Upper lobe of right lung (tissue), 1 donor: ENCODE data around the gene ATP2C2. TPM values are rescaled to one million over a fixed set of nuclear protein-coding genes. Genes with fewer than 3 reads are reported as not detected.

ENCODE experiments used
- ATAC-seq: fragments of 200-7000 bp; cut with Tn5 transposase; one replicate; pipeline ENCODE4 v1.9.1; 2020; ENCODE audit warnings: mild to moderate bottlenecking, moderate library complexity
- DNase-seq: peaks from one replicate; pipeline ENCODE4 v3.0.0-alpha.2; 2020
- H3K27ac ChIP-seq: fragments of 200-600 bp; one replicate; pipeline ENCODE4 v1.8.0; 2022
- H3K27me3 ChIP-seq: fragments of 200-600 bp; one replicate; pipeline ENCODE4 v1.8.0; 2022; ENCODE audit warnings: mild to moderate bottlenecking
- H3K36me3 ChIP-seq: fragments of 200-600 bp; one replicate; pipeline ENCODE4 v1.8.0; 2022
- H3K4me1 ChIP-seq: fragments of 200-600 bp; one replicate; pipeline ENCODE4 v1.8.0; 2022
- H3K4me3 ChIP-seq: fragments of 200-600 bp; one replicate; pipeline ENCODE4 v1.8.0; 2022; ENCODE audit warnings: mild to moderate bottlenecking
- H3K9me3 ChIP-seq: fragments of 200-600 bp; one replicate; pipeline ENCODE4 v1.8.0; 2022
- CTCF ChIP-seq: fragments of 200-600 bp; IDR thresholded peaks from one replicate; pipeline ENCODE4 v1.8.0; 2022; ENCODE audit warnings: antibody characterized with exemption
- intact Hi-C: fragments of 100-400 bp; cut with DNase I; formaldehyde crosslinking; loops from one replicate; pipeline ENCODE4 v1.11.0; 2022
- total RNA-seq: library from RNA; stranded (reverse); fragmentation: NEBNext Ultra II Directional; extraction: Animal tissue kit (Norgen Biotek cat#: 25700); gene quantifications from one replicate; pipeline ENCODE4 v1.2.1, GENCODE V29; 2021
- donor health status: DM: no; HTN: yes; CAD: no; lungs with severe emphysema.

The ATP2C2 gene
- total RNA-seq, 1 donor from 2014 or later = 48.9 TPM

GRCh38 chr16:84378567-84378966, 10.2 kb downstream of the ATP2C2 start:
- Histone ChIP-seq H3K27me3 (no peaks in the 10 kb centered on the region), H3K4me3 (no peak overlapping the region), H3K36me3 (no peaks in the 10 kb centered on the region), H3K27ac (no peak overlapping the region), H3K4me1 (peaks cover 11% of the 10 kb centered on the region), H3K9me3 (no peaks in the 10 kb centered on the region)
- TF ChIP-seq CTCF = no peak
- intact Hi-C loops = no loop called here
- DNase-seq (peak; percentile 68), ATAC-seq (peak; percentile 40)

GRCh38 chr16:84379008-84379708, 10.8 kb downstream of the ATP2C2 start:
- Histone ChIP-seq H3K4me3 (no peak overlapping the region), H3K27me3 (no peaks in the 10 kb centered on the region), H3K27ac (no peak overlapping the region), H3K9me3 (no peaks in the 10 kb centered on the region), H3K4me1 (peaks cover 11% of the 10 kb centered on the region), H3K36me3 (no peaks in the 10 kb centered on the region)
- DNase-seq (peak; percentile 79), ATAC-seq (peak; percentile 66)
- intact Hi-C loops = no loop called here
- no peak for TF ChIP-seq CTCF

GRCh38 chr16:84379709-84380362, 11.5 kb downstream of the ATP2C2 start:
- peaks cover 11% of the 10 kb centered on the region for H3K4me1 ChIP-seq
- H3K9me3 ChIP-seq = no peaks in the 10 kb centered on the region
- no peak overlapping the region for H3K4me3 ChIP-seq
- no peaks in the 10 kb centered on the region for H3K27me3 ChIP-seq
- intact Hi-C loops = no loop called here
- H3K36me3 ChIP-seq = no peaks in the 10 kb centered on the region
- peak; percentile 71 for ATAC-seq
- TF ChIP-seq CTCF = no peak
- peak overlapping the region; percentile 42 for H3K27ac ChIP-seq
- peak; percentile 25 for DNase-seq

GRCh38 chr16:84380405-84380804, 12.1 kb downstream of the ATP2C2 start:
- H3K4me3 ChIP-seq = no peak overlapping the region
- DNase-seq = peak; percentile 62
- intact Hi-C loops = no loop called here
- H3K4me1 ChIP-seq = peaks cover 11% of the 10 kb centered on the region
- H3K36me3 ChIP-seq = no peaks in the 10 kb centered on the region
- H3K27ac ChIP-seq = peak overlapping the region; percentile 42
- peak; percentile 62 for ATAC-seq
- no peaks in the 10 kb centered on the region for H3K9me3 ChIP-seq
- no peaks in the 10 kb centered on the region for H3K27me3 ChIP-seq
- TF ChIP-seq CTCF = no peak

GRCh38 chr16:84382396-84382795, 14.1 kb downstream of the ATP2C2 start:
- no peaks in the 10 kb centered on the region for H3K9me3 ChIP-seq
- no peak for ATAC-seq
- H3K4me1 ChIP-seq = peaks cover 11% of the 10 kb centered on the region
- no peak for TF ChIP-seq CTCF
- H3K4me3 ChIP-seq = no peak overlapping the region
- no peaks in the 10 kb centered on the region for H3K27me3 ChIP-seq
- H3K27ac ChIP-seq = no peak overlapping the region
- DNase-seq = peak; percentile 28
- no peaks in the 10 kb centered on the region for H3K36me3 ChIP-seq
- intact Hi-C loops = no loop called here
